Epithelial cell of esophagus (primary cell): ENCODE data around the gene HDHD5.

Experiments
- DNase-seq: peaks from one replicate; pipeline ENCODE4 v3.0.0; 2010; ENCODE audit warnings: low read depth
- H3K4me3 ChIP-seq: 2 replicates; pipeline ENCODE4 v1.5.1; 2011; ENCODE audit warnings: mild to moderate bottlenecking, low read length, control low read depth
- CTCF ChIP-seq: IDR thresholded peaks from 2 replicates; pipeline ENCODE4 v1.5.1; 2011; ENCODE audit warnings: low read depth, mild to moderate bottlenecking, low read length, control low read depth, inconsistent platforms; ENCODE audit not compliant: insufficient read depth; ENCODE audit errors: missing control alignments

The HDHD5 gene

GRCh38 chr22:17135153-17135760 is 23.8 kb downstream of the HDHD5 start:
- H3K4me3 ChIP-seq: no peak overlapping the region
- no peak for DNase-seq
- TF ChIP-seq CTCF: no peak

GRCh38 chr22:17133137-17133536 is 25.9 kb downstream of the HDHD5 start:
- no peak for DNase-seq
- H3K4me3 ChIP-seq: no peak overlapping the region
- TF ChIP-seq CTCF: no peak

- TF ChIP-seq CTCF: no peak
- no peak overlapping the region for H3K4me3 ChIP-seq
- no peak for DNase-seq
Measured at GRCh38 chr22:17132112-17132511, 27.0 kb downstream of the HDHD5 start.

DNA sequence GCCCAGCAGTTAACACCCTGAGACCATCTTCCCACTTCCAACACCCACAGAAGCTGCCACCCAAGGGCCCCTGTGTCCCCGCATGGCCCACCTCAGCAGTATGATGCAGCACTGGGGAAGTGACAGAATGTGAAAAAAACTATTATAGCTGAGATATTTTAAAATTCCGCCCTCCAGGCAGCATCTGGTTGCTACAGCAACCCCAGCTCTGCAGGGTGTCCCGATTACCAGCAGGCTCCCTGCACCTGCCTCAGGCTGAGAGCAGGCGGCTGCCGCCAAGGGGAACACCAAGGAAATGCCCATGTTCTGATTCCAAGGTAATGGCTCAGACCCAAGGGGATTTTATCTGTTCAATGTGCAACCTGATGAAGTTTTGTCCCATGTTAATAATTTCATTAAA is 27.4 kb downstream of the HDHD5 start:
- no peak for TF ChIP-seq CTCF
- no peak overlapping the region for H3K4me3 ChIP-seq
- DNase-seq: no peak

- TF ChIP-seq CTCF: no peak
- no peak overlapping the region for H3K4me3 ChIP-seq
- no peak for DNase-seq
Measured at GRCh38 chr22:17130199-17130598, 28.9 kb downstream of the HDHD5 start.

DNA sequence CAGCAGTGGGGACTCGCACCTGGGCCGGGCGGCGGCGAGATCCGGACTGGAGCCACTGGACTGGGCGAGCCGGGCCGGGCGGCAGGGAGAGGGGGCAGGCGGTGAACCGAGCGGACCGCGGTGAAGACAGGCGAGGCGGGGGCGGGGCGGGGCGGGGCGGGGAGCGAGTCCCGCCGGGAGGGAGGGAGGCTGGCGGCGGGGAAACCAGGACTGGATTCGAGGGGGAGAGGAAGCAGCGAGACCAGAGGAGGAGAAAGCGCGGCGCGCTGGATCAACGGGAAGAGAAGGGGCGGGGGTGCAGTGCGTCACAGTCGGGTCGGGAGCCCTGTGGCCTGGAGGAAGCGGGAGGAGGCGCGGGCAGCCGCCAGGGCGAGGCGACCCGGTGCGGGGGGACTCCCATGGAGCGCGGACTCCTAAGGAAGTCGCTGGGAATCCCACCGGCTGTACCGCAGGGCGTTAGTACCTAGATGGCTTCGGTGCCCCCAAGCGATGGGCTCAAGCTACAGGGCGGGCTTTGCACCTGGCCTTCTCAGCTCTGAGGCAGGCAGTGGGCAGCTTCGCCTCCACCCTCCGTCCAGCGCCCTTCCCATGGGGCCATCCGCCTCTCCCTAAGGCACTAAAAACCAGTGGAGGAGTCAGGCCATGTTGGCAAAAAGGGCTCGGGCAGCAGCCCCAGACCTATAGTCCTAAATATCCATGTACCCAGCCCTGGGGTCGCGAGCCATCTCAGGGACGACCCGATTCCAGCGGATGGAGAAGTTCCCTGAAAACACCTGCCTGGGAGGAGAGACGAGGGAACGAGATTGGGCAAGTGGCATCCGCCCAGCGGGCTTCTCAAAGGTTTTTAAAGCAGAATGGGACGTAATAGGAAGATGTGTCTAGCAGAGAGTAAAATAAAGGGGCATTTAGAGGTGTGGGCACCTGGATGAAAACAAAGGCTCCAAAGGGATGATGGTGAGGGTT is 37.6 kb downstream of the HDHD5 start, which contains the start of gene TMEM121B:
Gene TMEM121B (minus strand): TSS at position 128 of the 963 bp plus-strand sequence. CDS start 233 bp downstream, outside the sequence.
- peak; percentile 50 for DNase-seq
- peak within 1 kb of the TSS; percentile 5 for H3K4me3 ChIP-seq
- TF ChIP-seq CTCF: no peak

GRCh38 chr22:17120711-17121232 is 38.3 kb downstream of the HDHD5 start:
- no peak overlapping the region for H3K4me3 ChIP-seq
- TF ChIP-seq CTCF: no peak
- peak; percentile 13 for DNase-seq
